GM19240 (cell line): ENCODE results near the gene TRMT61A.
A peak's percentile ranks its signal among the peaks of the same experiment; 100 is the strongest.
"Not testable (repeated sequence)": the region's sequence is repeated elsewhere in the genome, so short reads cannot be mapped to it uniquely, and the experiment has no call there.

Experiments
- DNase-seq: peaks from one replicate; pipeline ENCODE4 v3.0.0; 2011; ENCODE audit warnings: low spot score; ENCODE audit not compliant: insufficient read length

Gene TRMT61A

GRCh38 chr14:103508521-103509329 is 20.3 kb upstream of the TRMT61A start:
- no peak for DNase-seq

- no peak for DNase-seq
These were observed 18.9 kb upstream of the TRMT61A start for GRCh38 chr14:103509864-103510723.

DNA sequence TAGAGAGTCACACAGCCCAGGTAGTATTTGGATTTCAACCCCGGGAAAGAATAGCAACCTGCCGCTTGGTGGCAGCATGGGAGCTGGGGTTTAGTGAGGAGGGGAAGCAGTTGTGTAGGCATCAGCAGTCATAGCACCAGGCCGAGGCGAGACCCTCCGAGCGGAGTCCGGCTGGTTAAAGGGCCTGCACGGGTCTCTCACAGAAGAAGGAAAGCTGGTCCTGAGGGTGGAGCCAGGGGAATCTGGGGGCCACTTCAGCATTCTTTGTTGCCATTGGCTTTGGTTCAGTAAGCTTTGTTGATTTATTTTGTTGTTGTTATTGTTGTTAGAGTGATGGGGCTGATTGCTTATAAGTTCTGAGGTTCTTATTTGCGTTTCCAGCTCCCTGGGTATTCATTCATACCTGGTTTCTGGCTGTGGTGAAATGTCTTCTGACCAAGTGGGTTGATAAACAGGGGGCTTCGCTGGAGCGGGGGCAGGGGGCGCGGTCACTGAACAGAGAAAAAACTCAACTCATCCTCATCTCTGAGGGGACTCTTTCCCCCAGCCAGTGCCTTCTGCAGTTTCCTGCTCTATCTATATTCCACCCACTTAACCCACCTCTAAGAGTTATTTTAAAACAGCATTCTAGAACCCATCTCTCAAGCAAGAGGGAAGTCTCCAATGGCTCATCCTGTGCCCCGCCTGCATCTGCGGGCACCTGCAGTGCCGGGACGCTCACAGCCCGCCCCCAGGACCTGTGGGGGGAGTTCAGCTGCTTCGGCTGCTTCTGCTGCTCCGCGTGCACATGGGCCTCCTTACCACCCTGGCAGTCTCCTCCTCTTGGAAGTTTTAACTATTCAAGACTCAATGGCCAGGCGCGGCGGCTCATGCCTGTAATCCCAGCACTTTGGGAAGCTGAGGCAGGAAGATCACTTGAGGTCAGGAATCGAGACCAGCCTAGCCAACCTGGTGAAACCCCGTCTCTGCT is 18.0 kb upstream of the TRMT61A start:
- DNase-seq: no peak

- DNase-seq: not testable (repeated sequence)
These were observed 16.8 kb upstream of the TRMT61A start for GRCh38 chr14:103512180-103512579.

- DNase-seq: no peak
These were observed 16.0 kb upstream of the TRMT61A start for GRCh38 chr14:103512701-103513611.

DNA sequence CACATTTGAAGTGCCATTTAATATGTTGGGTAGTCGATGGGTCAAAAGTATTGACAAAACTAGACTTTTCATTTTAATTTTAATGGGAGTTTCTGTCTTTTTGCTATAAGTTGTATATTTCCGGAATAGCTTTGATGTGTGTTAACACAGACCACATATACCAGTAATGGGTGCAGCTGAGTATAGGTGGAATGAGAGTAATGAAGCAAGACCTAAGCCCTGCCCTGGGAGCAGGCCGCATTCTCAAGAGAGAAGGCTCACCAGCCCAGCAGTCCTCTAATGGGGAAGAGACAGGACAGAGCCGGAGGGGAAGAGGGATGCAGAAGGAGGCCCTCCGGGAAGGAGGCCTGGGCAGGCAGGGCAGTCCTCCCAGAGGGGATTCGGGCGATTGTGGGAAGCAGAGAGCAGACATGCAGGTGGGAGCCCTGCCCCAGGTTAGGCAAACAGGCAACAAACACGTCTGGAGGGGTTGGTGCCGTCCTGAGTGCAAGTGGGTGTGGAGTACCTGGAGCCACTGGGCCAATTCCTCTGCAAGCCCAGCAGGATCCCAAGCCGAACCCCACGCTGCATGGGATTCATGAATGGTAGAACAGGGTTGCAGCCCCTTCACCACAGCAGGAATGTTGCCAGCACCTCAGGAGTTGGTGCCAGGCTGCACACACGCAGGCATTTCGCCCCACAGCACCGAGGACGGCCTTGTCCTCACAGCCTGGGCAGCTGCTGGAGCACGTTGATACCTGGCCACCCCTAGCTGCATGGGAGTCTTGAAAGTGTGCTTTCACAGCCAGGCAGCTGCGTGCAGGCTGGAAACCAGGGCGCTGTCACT is 14.2 kb upstream of the TRMT61A start:
- DNase-seq: no peak

DNA sequence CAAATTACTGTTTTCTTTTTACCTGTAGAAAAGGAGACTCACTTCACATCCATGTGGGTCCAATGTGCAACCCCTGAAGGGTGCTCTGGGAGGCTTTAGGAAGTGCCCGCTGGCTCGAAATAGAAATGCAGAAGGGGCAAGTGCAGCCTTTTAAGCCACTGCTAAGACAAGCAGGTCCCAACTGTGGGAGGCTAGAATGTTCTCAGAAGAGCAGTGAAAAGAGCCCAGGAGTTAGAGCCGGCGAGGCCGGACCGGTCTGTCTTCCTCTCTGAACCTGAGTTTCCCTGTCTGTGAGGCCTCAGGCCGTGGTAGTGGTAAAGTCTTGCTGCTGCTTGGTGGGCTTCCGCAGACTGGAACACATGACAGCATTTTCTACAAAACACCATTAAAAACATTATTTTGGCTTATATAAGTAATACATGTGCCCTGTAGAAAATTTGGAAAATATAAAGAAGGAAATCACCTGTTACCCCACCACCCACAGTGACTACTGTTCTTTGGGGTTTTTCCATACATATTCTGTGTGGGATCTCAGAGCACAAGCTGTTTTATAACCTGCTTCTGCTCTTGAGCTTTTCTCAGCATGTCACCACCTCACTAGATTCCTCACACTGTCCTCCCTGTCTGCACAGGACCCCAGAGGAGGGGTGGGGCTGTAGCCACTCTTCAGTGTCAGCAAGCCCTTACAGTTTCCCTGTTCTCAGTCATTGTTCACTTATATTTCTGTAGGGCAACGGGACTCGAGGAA is 12.4 kb upstream of the TRMT61A start:
- DNase-seq: no peak

DNA sequence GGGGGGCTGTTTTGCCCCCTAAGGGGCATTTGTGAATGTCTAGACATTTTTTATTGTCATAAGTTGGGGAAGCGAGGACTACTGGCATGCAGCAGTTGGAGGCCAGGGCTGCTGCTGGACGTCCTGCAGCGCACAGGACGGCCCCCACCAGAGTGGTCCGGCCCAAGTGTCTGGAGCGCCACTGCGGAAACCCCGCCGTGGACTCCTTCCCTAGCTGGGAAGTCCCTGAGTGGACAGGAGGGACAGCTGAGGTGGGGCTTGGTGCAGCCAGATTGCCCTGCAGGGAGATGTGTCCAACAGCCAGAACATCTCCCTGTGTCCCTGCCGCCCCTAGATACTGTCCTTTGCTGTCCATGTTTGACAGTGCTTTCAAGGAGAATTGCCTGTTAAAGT is 11.8 kb upstream of the TRMT61A start:
- DNase-seq: no peak

- DNase-seq: no peak
These were observed 11.1 kb upstream of the TRMT61A start for GRCh38 chr14:103517721-103518421.

DNA sequence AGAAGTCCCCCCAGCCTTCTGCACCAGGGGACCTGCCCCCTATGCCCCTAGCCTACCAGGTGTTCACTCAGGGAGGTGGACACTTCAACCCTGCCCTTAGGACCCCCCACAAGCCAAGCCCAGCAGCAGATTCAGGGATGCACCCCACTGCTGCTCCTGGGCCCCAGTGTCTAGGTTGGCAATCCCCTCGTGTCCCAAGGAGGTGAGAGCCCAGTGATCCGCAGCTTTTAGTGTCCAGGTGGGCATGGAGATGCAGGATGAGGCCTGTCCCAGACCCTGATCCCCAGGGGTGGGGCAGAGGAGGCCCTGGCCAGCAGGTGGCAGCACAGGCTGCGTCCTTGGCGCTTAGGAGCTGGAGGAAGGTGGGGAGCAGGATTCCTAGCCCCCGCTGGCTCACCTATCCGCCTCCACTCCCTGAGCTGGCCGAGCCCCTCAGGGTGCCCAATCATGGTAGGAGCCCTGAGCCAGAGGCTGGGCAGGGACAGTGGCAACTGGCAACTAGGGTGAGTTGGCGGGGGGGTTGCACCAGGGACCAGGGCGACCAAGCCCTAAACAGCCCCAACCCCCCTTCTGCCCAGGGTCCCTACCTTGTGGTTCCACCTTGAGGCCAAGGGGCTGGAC is 10.5 kb upstream of the TRMT61A start:
- peak; percentile 76 for DNase-seq

GRCh38 chr14:103519043-103519836 is 9.8 kb upstream of the TRMT61A start:
- no peak for DNase-seq

DNA sequence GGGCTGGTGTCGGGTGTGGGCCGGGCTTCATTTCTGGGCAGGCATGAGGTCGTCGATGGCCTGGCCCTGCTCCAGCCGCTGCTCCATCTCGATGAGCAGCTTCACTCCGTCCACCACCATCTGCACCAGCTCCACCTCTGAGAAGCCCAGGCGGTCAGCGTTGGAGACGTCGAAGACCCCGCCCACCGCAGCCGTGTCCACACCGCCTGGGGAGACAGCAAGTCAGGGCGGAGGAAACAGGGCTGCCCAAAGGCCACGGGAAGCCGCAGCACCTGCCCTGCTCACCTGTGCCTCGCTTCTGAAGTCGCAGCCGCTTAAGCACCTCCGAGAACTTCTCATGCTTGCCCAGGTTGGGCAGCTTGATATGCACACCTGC is 9.2 kb upstream of the TRMT61A start:
- DNase-seq: no peak

DNA sequence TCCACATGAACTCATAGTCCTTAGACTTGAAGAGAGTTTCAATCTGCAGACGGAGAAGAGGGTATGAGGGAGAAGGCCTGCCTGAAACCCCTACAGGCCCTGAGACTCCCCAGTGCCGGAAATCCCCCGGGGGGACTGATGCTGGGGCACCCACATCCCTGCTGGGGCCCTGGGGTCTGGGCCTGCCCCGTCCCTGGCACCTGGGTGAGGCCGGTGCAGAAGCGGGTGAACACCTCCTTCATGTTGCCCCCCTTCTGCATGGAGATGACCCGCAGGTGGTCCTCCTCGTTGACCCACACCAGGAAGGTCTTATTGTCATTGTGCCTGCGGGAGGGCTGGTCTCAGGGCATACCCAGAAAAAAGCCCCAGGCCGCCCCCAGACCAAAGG is 8.7 kb upstream of the TRMT61A start:
- no peak for DNase-seq

DNA sequence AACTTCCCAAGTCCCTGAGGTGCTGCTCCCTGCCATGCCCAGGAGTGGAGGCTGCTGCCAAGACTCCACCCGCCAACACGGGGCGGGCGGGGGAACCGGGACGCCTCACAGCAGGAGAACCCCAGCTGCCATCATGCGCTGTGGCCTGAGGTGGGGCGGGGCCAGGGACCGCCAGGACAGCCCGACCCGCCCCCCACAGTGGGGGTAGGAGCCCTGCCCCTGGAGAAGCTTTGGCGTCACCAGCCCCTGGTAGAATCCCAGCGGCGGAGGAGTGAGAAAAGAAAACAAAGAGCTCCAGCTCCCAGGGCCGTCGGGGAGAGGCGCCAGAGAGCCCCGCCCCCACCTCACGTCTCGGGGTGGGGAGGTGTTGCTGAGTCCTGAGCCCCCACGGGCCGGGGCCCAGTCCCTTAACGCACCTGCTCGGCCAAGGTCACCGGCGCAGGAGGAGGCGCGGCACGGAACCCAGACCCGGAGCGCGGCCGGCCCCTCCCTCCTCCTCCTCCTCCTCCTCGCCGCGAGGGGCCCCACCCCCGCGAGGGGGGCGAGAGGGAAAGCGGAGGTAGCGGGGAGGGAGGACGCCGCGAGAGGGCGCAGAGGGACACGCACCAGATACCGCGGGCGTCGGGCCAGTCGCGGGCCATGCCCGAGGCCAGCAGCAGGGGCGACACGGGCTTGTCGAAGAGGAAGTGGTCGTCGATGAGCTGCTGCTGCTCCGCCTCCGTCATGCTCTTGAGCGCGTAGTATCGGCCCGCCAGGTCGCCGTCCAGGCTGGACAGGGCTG is 8.1 kb upstream of the TRMT61A start:
- peak; percentile 56 for DNase-seq

DNA sequence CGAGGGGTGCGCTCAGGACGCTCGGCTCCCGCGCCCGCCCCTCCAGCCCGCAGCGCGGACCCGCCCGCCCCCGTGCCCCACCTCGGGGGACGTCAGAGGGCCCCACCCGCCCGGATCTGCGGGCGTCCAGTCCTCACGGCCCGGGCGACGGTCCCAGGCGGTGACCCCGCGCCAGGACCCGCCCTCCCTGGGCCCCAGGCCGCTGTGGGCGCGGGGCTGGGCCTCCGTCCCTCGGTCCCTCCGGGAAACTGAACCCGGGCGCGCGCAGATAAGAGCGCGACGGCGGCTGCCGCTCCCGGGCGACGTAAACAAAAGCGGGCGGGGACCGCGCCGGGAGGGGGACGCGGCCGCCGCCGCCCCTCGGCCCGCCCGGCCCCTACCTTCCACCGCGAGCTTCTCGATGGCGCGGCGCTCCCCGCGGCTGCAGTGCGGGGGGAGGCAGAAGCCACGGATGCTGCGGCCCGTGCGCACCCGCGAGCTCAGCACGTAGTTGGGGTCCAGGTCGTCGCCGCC is 7.5 kb upstream of the TRMT61A start:
- no peak for DNase-seq
